GM23248 (cell line): ENCODE data around the gene CCDC27.

Experiments used
- EZH2 ChIP-seq: fragments of 200-600 bp; sonication (generic); IDR thresholded peaks from 2 replicates; pipeline ENCODE4 v1.6.1; 2018; ENCODE audit warnings: antibody characterized with exemption, mild to moderate bottlenecking; ENCODE audit not compliant: insufficient read depth, poor library complexity, severe bottlenecking
- EZH2phosphoT487 ChIP-seq: fragments of 200-600 bp; sonication (generic); IDR thresholded peaks from 2 replicates; pipeline ENCODE4 v1.6.1; 2018; ENCODE audit warnings: antibody characterized with exemption, moderate library complexity, mild to moderate bottlenecking, low read depth; ENCODE audit not compliant: insufficient read depth

DNA sequence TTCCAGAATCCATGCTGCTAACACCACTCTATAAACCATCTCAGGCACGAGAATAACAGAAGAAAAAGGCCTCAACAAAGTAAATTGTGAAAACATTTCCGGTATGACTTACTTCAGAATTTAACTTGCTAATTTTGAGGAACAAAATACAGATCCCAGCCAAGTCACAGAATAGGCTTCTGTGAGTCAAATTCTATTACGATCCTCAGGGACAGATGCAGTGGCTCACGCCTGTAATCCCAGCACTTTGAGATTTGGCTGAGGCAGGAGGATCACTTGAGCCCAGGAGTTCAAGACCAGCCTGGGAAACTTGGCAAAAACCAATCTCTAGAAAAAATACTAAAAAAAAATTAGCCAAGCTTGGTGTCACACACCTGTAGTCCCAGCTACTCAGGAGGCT lies 8.8 kb upstream of the CCDC27 start:
- TF ChIP-seq EZH2 (no peak), EZH2phosphoT487 (no peak)
